Adipocyte (in vitro differentiated cells): ENCODE data around the gene PTPRM.

Experiments
- DNase-seq: peaks from one replicate; pipeline ENCODE4 v3.0.0-alpha.2; 2015; ENCODE audit warnings: low read depth
- H3K27me3 ChIP-seq: replicated peaks from 2 replicates; pipeline ENCODE4 v1.7.0; 2013; ENCODE audit warnings: mild to moderate bottlenecking, low read length, moderate library complexity; ENCODE audit not compliant: control insufficient read depth, insufficient read depth
- H3K36me3 ChIP-seq: 2 replicates; pipeline ENCODE4 v1.7.0; 2013; ENCODE audit warnings: low read length, mild to moderate bottlenecking, moderate library complexity; ENCODE audit not compliant: control insufficient read depth, insufficient read depth, severe bottlenecking
- H3K4me1 ChIP-seq: 2 replicates; pipeline ENCODE4 v1.7.0; 2013; ENCODE audit warnings: mild to moderate bottlenecking, low read length, moderate library complexity; ENCODE audit not compliant: control insufficient read depth, insufficient read depth
- H3K4me3 ChIP-seq: 2 replicates; pipeline ENCODE4 v1.7.0; 2013; ENCODE audit warnings: mild to moderate bottlenecking, low read length, moderate library complexity
- H3K9ac ChIP-seq: 2 replicates; pipeline ENCODE4 v1.7.0; 2013; ENCODE audit warnings: mild to moderate bottlenecking, low read length, moderate library complexity
- H3K9me3 ChIP-seq: 2 replicates; pipeline ENCODE4 v1.7.0; 2013; ENCODE audit warnings: mild to moderate bottlenecking, low read length, moderate library complexity; ENCODE audit not compliant: control insufficient read depth

Gene PTPRM

DNA sequence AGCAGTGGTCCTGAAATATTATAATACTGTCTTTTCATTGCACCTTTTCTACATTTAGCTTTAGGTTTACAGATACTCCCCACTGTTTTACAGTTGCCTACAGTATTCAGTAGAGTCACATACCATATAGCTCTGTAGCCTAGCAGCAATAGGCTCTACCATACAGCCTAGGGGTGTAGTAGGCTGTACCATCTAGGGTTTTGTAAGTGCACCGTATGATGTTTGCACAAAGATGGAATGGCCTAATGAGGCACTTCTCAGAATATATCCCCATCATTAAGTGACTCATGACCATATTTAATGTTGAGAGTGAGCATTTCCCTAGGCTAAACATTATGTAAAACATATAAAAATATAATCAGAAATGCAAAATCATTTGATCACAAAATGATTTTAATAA is 530.8 kb downstream of the PTPRM start:
- no peak for DNase-seq
- Histone ChIP-seq H3K9ac (no peak overlapping the region), H3K36me3 (peaks cover 10% of the 10 kb centered on the region), H3K4me1 (no peaks in the 10 kb centered on the region), H3K4me3 (no peak overlapping the region), H3K27me3 (no peaks in the 10 kb centered on the region), H3K9me3 (peaks cover 5% of the 10 kb centered on the region)

DNA sequence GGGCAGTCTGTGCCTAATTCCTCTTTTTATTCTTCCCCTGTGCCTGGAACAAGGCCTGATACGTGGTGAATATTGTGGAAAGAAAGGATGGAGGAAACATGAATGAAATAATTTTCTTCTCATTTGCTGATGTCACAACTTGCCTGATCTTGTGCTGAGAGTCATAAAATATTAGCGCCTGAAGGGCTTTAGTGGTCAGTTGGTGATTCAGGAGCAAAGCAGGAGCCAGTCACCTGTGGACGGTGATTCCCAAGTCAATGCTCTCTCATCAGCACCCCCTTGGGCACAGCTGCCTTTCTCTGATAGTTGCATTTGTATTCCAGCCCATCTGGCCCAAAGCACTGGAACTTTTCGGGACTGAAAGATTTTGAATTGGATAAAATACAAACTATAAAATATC is 539.5 kb downstream of the PTPRM start:
- Histone ChIP-seq H3K4me3 (no peak overlapping the region), H3K4me1 (no peaks in the 10 kb centered on the region), H3K36me3 (peaks cover 14% of the 10 kb centered on the region), H3K9me3 (peaks cover 12% of the 10 kb centered on the region), H3K9ac (no peak overlapping the region), H3K27me3 (no peaks in the 10 kb centered on the region)
- no peak for DNase-seq

DNA sequence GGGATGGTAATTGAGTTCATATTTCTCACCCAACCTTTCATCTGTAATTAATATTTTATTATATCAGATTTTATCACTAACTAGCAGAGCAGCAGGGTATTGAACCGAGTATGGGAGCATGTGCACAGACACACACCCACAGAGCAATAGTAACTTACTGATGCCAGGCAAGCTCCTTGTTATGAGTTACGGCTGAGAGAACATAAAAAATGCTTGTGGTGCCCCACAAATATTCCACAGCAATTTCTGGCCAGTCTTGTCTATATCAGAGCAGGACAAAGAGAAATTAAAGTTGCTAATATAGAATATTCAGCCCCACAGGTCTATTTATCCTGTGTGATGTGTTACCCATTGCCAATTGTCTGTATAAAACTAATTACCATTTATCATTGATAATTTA is 540.3 kb downstream of the PTPRM start:
- no peak overlapping the region for H3K9ac ChIP-seq
- peaks cover 12% of the 10 kb centered on the region for H3K9me3 ChIP-seq
- peak; percentile 54 for DNase-seq
- H3K4me1 ChIP-seq: no peaks in the 10 kb centered on the region
- H3K27me3 ChIP-seq: no peaks in the 10 kb centered on the region
- H3K4me3 ChIP-seq: no peak overlapping the region
- peaks cover 12% of the 10 kb centered on the region for H3K36me3 ChIP-seq

DNA sequence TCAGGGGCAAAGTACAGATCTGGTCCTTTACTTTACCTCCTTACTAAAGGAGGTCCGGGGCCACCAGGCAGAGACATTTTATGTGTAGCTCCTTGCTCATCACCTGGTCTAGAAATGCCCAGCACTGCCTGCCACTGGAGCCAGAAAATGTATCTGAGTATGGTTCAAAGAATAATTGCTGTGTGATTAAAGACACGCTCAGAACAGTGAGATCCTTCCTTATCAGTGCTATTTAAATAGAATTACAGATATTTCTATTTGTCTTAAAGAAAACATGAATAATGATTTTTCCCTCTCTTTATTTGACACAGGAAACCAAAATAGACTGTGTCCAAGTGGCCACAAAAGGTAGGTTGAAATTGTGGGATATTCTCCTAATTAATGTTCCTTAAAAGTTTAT is 547.4 kb downstream of the PTPRM start:
- DNase-seq: no peak
- Histone ChIP-seq H3K36me3 (peaks cover 6% of the 10 kb centered on the region), H3K4me3 (no peak overlapping the region), H3K4me1 (peaks cover 30% of the 10 kb centered on the region), H3K9me3 (no peaks in the 10 kb centered on the region), H3K9ac (no peak overlapping the region), H3K27me3 (no peaks in the 10 kb centered on the region)

DNA sequence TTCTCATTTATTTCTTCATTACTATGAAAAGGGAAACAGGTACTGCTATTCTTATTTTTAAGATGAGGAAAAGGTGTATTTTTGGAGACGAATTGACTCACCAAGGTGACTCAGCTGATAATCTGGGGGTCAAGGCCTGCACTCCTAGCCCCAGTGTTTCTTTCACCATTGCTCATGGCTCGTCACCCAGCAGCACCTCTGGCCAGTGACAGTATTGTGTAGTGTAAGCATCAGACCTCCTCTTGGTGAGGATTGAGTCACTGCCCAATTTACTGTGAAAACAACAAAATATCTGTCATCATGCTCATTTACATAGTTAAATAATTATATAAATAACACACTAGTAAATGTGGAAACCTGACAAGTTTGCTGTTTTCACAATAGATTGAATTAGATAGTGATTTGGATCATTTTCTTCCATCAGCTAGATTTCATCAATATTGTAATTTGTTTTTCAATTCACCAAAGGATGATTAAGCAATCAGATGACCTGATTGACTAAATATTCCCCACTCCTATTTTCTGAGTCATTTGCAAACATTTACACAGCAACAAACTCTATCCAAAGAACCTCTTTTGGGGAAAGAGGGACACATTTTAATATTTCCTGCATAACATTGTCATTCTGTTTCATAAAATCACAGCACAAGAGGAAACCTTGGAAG is 549.4 kb downstream of the PTPRM start:
- Histone ChIP-seq H3K9ac (peak overlapping the region; percentile 42), H3K27me3 (no peaks in the 10 kb centered on the region), H3K9me3 (no peaks in the 10 kb centered on the region), H3K4me1 (peaks cover 38% of the 10 kb centered on the region), H3K36me3 (peaks cover 6% of the 10 kb centered on the region), H3K4me3 (peak overlapping the region; percentile 6)
- DNase-seq: peak; percentile 61

DNA sequence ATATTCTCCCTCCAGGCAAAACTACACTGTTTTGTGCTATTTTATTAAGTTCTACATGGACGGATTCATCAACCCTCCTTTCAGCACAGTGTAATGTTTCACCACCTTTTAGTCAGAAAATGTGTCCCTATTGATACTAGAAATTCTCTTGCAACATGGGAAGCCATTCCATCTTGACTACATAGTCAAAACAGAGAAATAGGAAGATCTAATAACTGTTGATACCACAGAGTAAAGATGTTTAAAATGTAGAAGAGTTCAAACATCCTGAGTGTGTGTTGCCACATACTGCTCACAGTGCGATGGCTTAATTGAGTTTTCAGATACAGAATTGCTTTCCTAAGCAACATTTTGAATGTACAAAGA is 549.9 kb downstream of the PTPRM start:
- H3K4me1 ChIP-seq: peaks cover 44% of the 10 kb centered on the region
- H3K36me3 ChIP-seq: peaks cover 6% of the 10 kb centered on the region
- peak; percentile 37 for DNase-seq
- no peaks in the 10 kb centered on the region for H3K9me3 ChIP-seq
- H3K9ac ChIP-seq: peak overlapping the region; percentile 42
- no peaks in the 10 kb centered on the region for H3K27me3 ChIP-seq
- H3K4me3 ChIP-seq: peak overlapping the region; percentile 6

DNA sequence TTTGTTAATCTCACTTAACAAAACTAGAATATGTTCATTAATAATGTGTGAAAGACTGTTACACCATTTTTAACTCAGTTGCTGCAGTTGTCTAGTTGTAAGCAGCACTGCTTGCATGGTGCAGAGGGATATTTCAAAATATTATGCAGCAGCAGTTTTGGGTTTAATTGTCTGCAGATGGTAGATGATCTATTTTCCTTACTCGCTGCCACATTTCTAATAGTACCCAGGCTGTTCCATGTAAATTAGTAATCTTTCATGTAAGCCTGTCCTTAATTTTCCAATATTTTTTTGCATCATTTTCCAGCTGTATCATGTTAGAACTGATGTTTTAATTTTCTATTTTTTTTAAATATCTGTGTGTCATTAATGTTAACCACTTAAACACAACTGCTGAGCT is 554.0 kb downstream of the PTPRM start:
- H3K9me3 ChIP-seq: no peaks in the 10 kb centered on the region
- peak; percentile 30 for DNase-seq
- peaks cover 77% of the 10 kb centered on the region for H3K4me1 ChIP-seq
- H3K27me3 ChIP-seq: no peaks in the 10 kb centered on the region
- no peaks in the 10 kb centered on the region for H3K36me3 ChIP-seq
- no peak overlapping the region for H3K4me3 ChIP-seq
- no peak overlapping the region for H3K9ac ChIP-seq

DNA sequence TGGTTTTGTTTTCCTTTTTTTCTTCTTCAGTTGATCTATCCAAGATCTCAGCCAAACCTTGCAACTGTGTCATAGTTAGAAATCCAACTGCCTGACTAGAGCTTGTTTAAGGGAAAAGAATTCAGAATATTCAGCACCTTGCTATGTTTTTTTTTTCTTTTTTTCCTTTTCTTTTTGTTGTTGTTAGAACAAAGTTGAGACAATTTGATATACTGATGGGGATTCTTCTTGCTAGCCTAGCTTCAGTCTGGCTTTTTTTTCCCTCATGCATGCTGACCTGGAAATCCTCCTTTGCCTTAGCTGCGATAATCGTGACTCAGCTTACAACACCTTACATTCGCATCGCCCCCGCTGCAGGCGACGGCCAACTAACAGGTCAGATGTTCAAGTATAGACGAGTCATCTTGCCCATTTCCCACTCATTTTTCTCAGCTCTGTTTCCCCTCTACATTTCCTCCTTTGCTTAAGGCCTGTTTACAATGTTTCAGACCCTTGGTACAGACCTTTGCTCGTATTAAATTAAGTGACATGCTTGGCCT is 554.9 kb downstream of the PTPRM start:
- Histone ChIP-seq H3K9ac (no peak overlapping the region), H3K4me1 (peaks cover 67% of the 10 kb centered on the region), H3K4me3 (no peak overlapping the region), H3K27me3 (no peaks in the 10 kb centered on the region), H3K36me3 (no peaks in the 10 kb centered on the region), H3K9me3 (no peaks in the 10 kb centered on the region)
- peak; percentile 80 for DNase-seq

DNA sequence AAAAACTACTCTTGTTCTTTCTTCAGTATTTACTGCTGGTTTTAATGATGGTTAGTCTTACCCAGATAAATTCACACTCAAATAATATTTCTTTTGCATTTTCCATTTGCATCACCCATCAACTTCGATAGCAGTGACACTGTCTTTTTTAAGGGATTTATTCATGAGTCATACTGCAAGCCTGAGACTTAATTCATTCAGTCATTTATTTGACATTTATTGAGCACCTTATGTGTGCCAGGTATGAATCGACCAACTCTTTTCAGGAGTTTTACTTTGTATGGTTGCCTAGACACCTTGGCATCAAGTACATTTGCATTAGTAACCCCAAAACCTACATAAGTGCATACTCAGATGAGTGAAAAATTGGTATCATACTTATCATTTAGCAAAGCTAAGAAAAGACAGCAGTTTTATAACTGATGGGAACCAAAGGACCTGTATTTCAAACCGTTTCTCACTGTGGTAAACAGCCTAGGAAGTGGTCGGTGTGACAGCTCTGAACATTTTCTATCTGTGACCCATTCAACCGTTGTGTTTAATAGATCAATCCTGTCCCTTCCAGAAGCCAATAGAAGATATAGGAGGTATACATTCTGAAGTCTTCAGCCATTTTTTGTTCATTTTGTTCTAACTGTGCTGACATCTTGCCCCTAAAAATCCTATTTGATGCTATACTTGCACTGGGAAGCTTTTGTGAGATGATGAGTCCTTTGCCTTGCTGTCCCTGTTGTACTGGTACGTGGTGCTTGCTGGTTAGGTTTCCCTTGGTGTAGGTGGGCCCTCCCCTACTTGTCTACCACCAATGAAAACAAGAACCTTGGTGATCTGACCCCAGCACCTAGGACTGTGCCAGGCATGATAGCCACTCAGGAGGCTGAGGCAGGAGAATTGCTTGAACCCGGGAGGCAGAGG is 557.4 kb downstream of the PTPRM start:
- no peaks in the 10 kb centered on the region for H3K27me3 ChIP-seq
- H3K9ac ChIP-seq: peak overlapping the region; percentile 5
- peaks cover 50% of the 10 kb centered on the region for H3K4me1 ChIP-seq
- DNase-seq: no peak
- no peaks in the 10 kb centered on the region for H3K36me3 ChIP-seq
- H3K9me3 ChIP-seq: no peaks in the 10 kb centered on the region
- no peak overlapping the region for H3K4me3 ChIP-seq

DNA sequence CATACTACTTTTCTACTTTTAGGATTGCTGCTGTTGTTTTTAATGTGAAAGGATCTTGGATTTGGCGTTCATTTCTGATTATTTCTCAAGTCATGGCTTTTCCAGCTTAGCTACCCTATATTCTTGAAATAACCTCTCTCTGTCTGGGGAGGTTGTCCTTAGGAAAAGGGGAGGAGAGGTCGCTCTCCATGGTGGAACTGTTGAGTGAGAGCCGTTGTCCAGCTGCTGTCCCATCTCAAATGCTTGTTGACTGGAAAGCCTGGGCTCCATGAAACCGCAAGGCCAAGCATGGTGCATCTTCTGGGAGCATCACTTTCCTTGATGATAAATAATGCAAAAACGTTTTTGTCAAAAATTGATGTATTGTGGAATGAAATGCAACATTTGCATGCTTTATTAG is 563.0 kb downstream of the PTPRM start:
- no peaks in the 10 kb centered on the region for H3K9me3 ChIP-seq
- no peak for DNase-seq
- no peak overlapping the region for H3K9ac ChIP-seq
- peaks cover 5% of the 10 kb centered on the region for H3K36me3 ChIP-seq
- no peak overlapping the region for H3K4me3 ChIP-seq
- peaks cover 6% of the 10 kb centered on the region for H3K4me1 ChIP-seq
- no peaks in the 10 kb centered on the region for H3K27me3 ChIP-seq

DNA sequence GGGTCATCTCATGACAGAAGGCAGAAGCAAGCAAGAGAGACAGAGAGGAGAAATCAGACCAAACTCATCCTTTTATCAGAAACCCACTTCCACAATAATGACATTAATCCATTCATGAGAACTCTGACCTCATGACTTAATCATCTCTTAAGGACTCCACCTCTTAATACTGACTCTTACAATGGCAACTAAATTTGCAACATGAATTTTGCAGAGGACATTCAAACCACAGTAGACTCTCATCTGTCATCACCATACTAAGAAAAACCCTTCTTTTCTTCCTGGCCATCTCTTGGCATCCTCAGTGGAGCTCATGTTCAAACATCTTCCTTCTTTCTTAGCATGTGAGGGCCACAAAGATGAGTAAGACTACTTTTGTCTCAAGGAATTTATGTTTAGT is 565.9 kb downstream of the PTPRM start:
- no peak overlapping the region for H3K4me3 ChIP-seq
- no peak overlapping the region for H3K9ac ChIP-seq
- no peaks in the 10 kb centered on the region for H3K9me3 ChIP-seq
- no peak for DNase-seq
- H3K4me1 ChIP-seq: no peaks in the 10 kb centered on the region
- peaks cover 5% of the 10 kb centered on the region for H3K36me3 ChIP-seq
- no peaks in the 10 kb centered on the region for H3K27me3 ChIP-seq
